Measurements from ENCODE around the gene SETDB2.
A peak's percentile ranks its signal among the peaks of the same experiment; 100 is the strongest.

Gene SETDB2

DNA sequence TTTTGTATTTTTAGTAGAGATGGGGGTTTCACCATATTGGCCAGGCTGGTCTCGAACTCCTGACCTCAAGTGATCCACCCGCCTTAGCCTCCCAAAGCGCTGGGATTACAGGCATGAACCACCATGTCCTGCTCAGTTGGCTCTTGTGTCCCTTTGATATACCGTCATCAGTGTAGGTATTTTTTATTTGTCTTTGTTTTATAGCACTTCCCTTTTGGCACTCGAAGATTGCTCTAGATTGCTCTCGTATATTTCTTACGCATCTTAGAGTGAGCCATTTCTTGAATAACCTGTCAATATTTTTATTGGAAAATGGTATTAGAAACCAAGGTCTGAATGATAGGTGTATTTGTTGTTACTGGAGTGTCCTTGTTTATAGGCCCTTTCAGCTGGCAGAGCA, 9.4 kb downstream of the SETDB2 start:
- Histone ChIP-seq H2AFZ (ENCODE audit: low read length) (no peak overlapping the region), H3K27me3 (ENCODE audit: insufficient read depth, low read length, poor library complexity, severe bottlenecking) (no peaks in the 10 kb centered on the region), H3K4me1 (ENCODE audit: insufficient read depth, low read length, poor library complexity, severe bottlenecking) (peaks cover 27% of the 10 kb centered on the region), H4K20me1 (ENCODE audit: insufficient read depth, low read length, poor library complexity, severe bottlenecking) (no peaks in the 10 kb centered on the region), H3K36me3 (ENCODE audit: insufficient read depth, low read length) (no peaks in the 10 kb centered on the region; the same call in 1 of the 2 replicates), H3K9ac (ENCODE audit: low read depth, low read length, poor library complexity, severe bottlenecking) (no peak overlapping the region), H3K4me3 (ENCODE audit: low read length, poor library complexity, severe bottlenecking) (no peak overlapping the region), H3K4me2 (ENCODE audit: low read depth, low read length, poor library complexity, severe bottlenecking) (no peak overlapping the region), H3K9me3 (ENCODE audit: insufficient read depth, low read depth, low read length) (no peaks in the 10 kb centered on the region), H3K79me2 (ENCODE audit: insufficient read depth, low read length) (peaks cover 20% of the 10 kb centered on the region), H3F3A (ENCODE audit: low read depth) (no peaks in the 10 kb centered on the region), H3K9me2 (replicated peaks; ENCODE audit: low read depth, low read length) (no peaks in the 10 kb centered on the region)
- no peak for TF ChIP-seq EZH2phosphoT487 (IDR thresholded peaks at IDR 0.05; ENCODE audit: borderline replicate concordance)
- TF ChIP-seq, protein P1, sequence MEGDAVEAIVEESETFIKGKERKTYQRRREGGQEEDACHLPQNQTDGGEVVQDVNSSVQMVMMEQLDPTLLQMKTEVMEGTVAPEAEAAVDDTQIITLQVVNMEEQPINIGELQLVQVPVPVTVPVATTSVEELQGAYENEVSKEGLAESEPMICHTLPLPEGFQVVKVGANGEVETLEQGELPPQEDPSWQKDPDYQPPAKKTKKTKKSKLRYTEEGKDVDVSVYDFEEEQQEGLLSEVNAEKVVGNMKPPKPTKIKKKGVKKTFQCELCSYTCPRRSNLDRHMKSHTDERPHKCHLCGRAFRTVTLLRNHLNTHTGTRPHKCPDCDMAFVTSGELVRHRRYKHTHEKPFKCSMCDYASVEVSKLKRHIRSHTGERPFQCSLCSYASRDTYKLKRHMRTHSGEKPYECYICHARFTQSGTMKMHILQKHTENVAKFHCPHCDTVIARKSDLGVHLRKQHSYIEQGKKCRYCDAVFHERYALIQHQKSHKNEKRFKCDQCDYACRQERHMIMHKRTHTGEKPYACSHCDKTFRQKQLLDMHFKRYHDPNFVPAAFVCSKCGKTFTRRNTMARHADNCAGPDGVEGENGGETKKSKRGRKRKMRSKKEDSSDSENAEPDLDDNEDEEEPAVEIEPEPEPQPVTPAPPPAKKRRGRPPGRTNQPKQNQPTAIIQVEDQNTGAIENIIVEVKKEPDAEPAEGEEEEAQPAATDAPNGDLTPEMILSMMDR (conservative IDR thresholded peaks at IDR 0.05; ENCODE audit: low read length) = no peak

DNA sequence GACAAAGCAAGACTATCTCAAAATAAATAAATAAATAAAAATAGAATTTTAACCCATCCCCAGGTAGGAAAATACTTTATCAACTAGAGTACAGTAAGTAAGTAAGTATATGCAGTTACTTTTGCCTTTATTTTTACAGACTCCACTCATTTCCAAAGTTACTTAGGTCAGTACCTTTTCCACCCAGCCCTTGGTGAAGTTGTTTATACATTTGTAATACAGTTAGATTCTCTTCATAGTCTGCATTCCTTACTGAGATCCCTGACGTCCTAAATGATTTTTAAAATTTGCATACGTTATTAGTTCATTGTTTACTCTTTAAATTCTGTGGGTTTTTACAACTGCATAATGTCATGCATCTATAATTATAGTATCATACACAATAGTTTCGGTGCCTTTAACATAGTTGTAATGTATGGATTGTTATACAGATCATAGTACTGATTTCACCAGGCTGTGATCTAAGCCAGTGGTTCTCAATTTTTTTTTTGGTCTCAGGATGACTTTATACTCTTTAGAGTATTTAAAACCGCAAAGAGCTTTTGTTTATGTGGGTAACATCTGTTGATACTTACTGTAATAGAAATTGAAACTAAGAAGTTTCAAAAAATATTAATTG, 10.4 kb downstream of the SETDB2 start:
- no peaks in the 10 kb centered on the region; the same call in 1 of the 2 replicates for H3K36me3 ChIP-seq (ENCODE audit: insufficient read depth, low read length)
- no peak overlapping the region for H2AFZ ChIP-seq (ENCODE audit: low read length)
- H3K4me3 ChIP-seq (ENCODE audit: low read length, poor library complexity, severe bottlenecking) = peak overlapping the region; percentile 34
- H3K9ac ChIP-seq (ENCODE audit: low read depth, low read length, poor library complexity, severe bottlenecking) = peak overlapping the region; percentile 18
- no peaks in the 10 kb centered on the region for H4K20me1 ChIP-seq (ENCODE audit: insufficient read depth, low read length, poor library complexity, severe bottlenecking)
- H3K4me2 ChIP-seq (ENCODE audit: low read depth, low read length, poor library complexity, severe bottlenecking) = peak overlapping the region; percentile 57
- TF ChIP-seq EZH2phosphoT487 (IDR thresholded peaks at IDR 0.05; ENCODE audit: borderline replicate concordance) = no peak
- TF ChIP-seq, protein P1 (conservative IDR thresholded peaks at IDR 0.05; ENCODE audit: low read length) = no peak
- no peaks in the 10 kb centered on the region for H3K9me2 ChIP-seq (replicated peaks; ENCODE audit: low read depth, low read length)
- no peaks in the 10 kb centered on the region for H3K27me3 ChIP-seq (ENCODE audit: insufficient read depth, low read length, poor library complexity, severe bottlenecking)
- peaks cover 12% of the 10 kb centered on the region; the same call in 1 of the 2 replicates for H3K79me2 ChIP-seq (ENCODE audit: insufficient read depth, low read length)
- no peaks in the 10 kb centered on the region for H3K9me3 ChIP-seq (ENCODE audit: insufficient read depth, low read depth, low read length)
- peaks cover 23% of the 10 kb centered on the region for H3K4me1 ChIP-seq (ENCODE audit: insufficient read depth, low read length, poor library complexity, severe bottlenecking)
- H3F3A ChIP-seq (ENCODE audit: low read depth) = no peaks in the 10 kb centered on the region

DNA sequence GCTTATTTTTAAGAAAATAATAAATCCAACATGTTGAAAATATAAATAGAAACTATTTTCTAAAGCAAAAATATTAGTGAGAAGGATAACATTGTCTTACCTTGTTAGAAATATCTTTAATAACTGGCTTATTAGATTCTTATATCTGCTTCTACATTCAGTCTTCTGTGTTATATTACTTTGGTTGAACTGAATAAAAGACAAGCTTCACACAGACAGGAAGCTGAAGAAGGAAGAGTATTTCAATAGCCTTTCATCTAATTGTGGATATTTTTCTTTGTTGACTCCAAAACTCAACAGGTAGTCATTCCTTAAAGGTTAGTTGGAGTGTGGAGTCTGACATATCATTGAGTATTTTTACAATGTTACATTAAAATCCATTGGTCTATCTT, 10.9 kb downstream of the SETDB2 start:
- Histone ChIP-seq H3K79me2 (ENCODE audit: insufficient read depth, low read length) (peaks cover 7% of the 10 kb centered on the region; the same call in 1 of the 2 replicates), H3K36me3 (ENCODE audit: insufficient read depth, low read length) (no peaks in the 10 kb centered on the region; the same call in 1 of the 2 replicates), H4K20me1 (ENCODE audit: insufficient read depth, low read length, poor library complexity, severe bottlenecking) (no peaks in the 10 kb centered on the region), H3F3A (ENCODE audit: low read depth) (no peaks in the 10 kb centered on the region), H3K4me3 (ENCODE audit: low read length, poor library complexity, severe bottlenecking) (peak overlapping the region; percentile 34), H2AFZ (ENCODE audit: low read length) (no peak overlapping the region), H3K27me3 (ENCODE audit: insufficient read depth, low read length, poor library complexity, severe bottlenecking) (no peaks in the 10 kb centered on the region), H3K9me3 (ENCODE audit: insufficient read depth, low read depth, low read length) (no peaks in the 10 kb centered on the region), H3K4me2 (ENCODE audit: low read depth, low read length, poor library complexity, severe bottlenecking) (peak overlapping the region; percentile 57), H3K4me1 (ENCODE audit: insufficient read depth, low read length, poor library complexity, severe bottlenecking) (peaks cover 18% of the 10 kb centered on the region), H3K9ac (ENCODE audit: low read depth, low read length, poor library complexity, severe bottlenecking) (peak overlapping the region; percentile 18), H3K9me2 (replicated peaks; ENCODE audit: low read depth, low read length) (no peaks in the 10 kb centered on the region)
- no peak for TF ChIP-seq EZH2phosphoT487 (IDR thresholded peaks at IDR 0.05; ENCODE audit: borderline replicate concordance)
- TF ChIP-seq, protein P1 (conservative IDR thresholded peaks at IDR 0.05; ENCODE audit: low read length) = no peak
